Astrocyte (in vitro differentiated cells and primary cell): ENCODE results near the gene PHOSPHO1. TPM values are rescaled to one million over a fixed set of nuclear protein-coding genes. Genes with fewer than 3 reads are reported as not detected.

ENCODE experiments used
- DNase-seq: peaks from one replicate; pipeline ENCODE4 v3.0.0-alpha.2; 2010; ENCODE audit warnings: low read depth
- FAIRE-seq: peaks from 2 replicates; lab custom pipeline; 2011; peaks lifted over from hg19 to GRCh38; lab: Jason Lieb, UNC
- H2AFZ ChIP-seq: 2 replicates; pipeline ENCODE4 v1.6.0; 2012; ENCODE audit warnings: low read depth, low read length, inconsistent platforms
- H3K27ac ChIP-seq: 2 replicates; pipeline ENCODE4 v1.5.1; 2011; ENCODE audit warnings: low read depth, low read length, inconsistent platforms
- H3K27me3 ChIP-seq: 2 replicates; pipeline ENCODE4 v1.6.0; 2011; ENCODE audit warnings: low read length, inconsistent platforms; ENCODE audit not compliant: insufficient read depth
- H3K36me3 ChIP-seq: 2 replicates; pipeline ENCODE4 v1.5.1; 2011; ENCODE audit warnings: low read length, inconsistent platforms; ENCODE audit not compliant: insufficient read depth
- H3K4me1 ChIP-seq: 2 replicates; pipeline ENCODE4 v1.5.1; 2011; ENCODE audit warnings: low read length, inconsistent platforms; ENCODE audit not compliant: insufficient read depth
- H3K4me2 ChIP-seq: 2 replicates; pipeline ENCODE4 v1.6.0; 2012; ENCODE audit warnings: low read length, inconsistent platforms
- H3K4me3 ChIP-seq: 2 replicates; pipeline ENCODE4 v1.5.1; 2011; ENCODE audit warnings: low read depth, mild to moderate bottlenecking, low read length, inconsistent platforms; ENCODE audit not compliant: insufficient read depth
- H3K79me2 ChIP-seq: 2 replicates; pipeline ENCODE4 v1.6.0; 2012; ENCODE audit warnings: mild to moderate bottlenecking, low read length, inconsistent platforms; ENCODE audit not compliant: insufficient read depth
- H3K9ac ChIP-seq: 2 replicates; pipeline ENCODE4 v1.6.0; 2012; ENCODE audit warnings: mild to moderate bottlenecking, low read length, inconsistent platforms
- H3K9me3 ChIP-seq: 2 replicates; pipeline ENCODE4 v1.5.1; 2012; ENCODE audit warnings: low read depth, mild to moderate bottlenecking, low read length, inconsistent platforms; ENCODE audit not compliant: insufficient read depth
- H4K20me1 ChIP-seq: 2 replicates; pipeline ENCODE4 v1.6.0; 2012; ENCODE audit warnings: low read length, inconsistent platforms; ENCODE audit not compliant: insufficient read depth
- H3K27ac Mint-ChIP-seq: one replicate; pipeline ENCODE4 v1.8.0; 2021; ENCODE audit warnings: mild to moderate bottlenecking, mixed read lengths; ENCODE audit not compliant: unreplicated experiment
- H3K27me3 Mint-ChIP-seq: one replicate; pipeline ENCODE4 v1.8.0; 2021; ENCODE audit warnings: low read depth, mixed read lengths; ENCODE audit not compliant: unreplicated experiment
- H3K36me3 Mint-ChIP-seq: one replicate; pipeline ENCODE4 v1.8.0; 2021; ENCODE audit warnings: low read depth, mixed read lengths; ENCODE audit not compliant: unreplicated experiment
- H3K4me1 Mint-ChIP-seq: one replicate; pipeline ENCODE4 v1.8.0; 2021; ENCODE audit warnings: low read depth, mixed read lengths; ENCODE audit not compliant: unreplicated experiment
- H3K4me3 Mint-ChIP-seq: one replicate; pipeline ENCODE4 v1.8.0; 2021; ENCODE audit warnings: mild to moderate bottlenecking, moderate library complexity, mixed read lengths; ENCODE audit not compliant: unreplicated experiment
- H3K9me3 Mint-ChIP-seq: one replicate; pipeline ENCODE4 v1.8.0; 2021; ENCODE audit warnings: mild to moderate bottlenecking, mixed read lengths; ENCODE audit not compliant: unreplicated experiment
- CTCF ChIP-seq: IDR thresholded peaks from 2 replicates; pipeline ENCODE4 v1.5.1; 2011; ENCODE audit warnings: low read depth, mild to moderate bottlenecking, inconsistent platforms, low read length, moderate library complexity; ENCODE audit not compliant: insufficient read depth
- EZH2 ChIP-seq: IDR thresholded peaks from 2 replicates; pipeline ENCODE4 v1.6.1; 2012; ENCODE audit warnings: mild to moderate bottlenecking, low read length, inconsistent platforms; ENCODE audit not compliant: insufficient read depth
- total RNA-seq: library from RNA; stranded (reverse); gene quantifications from 2 replicates; pipeline ENCODE4 v1.2.1, GENCODE V29; 2021

The PHOSPHO1 gene
- total RNA-seq, 1 donor from 2014 or later, result 0.95 TPM

GRCh38 chr17:49252148-49252695, 21.6 kb upstream of the PHOSPHO1 start:
- DNase-seq, result no peak
- Mint-ChIP-seq H3K27me3 (peaks cover 22% of the 10 kb centered on the region), H3K36me3 (no peaks in the 10 kb centered on the region), H3K4me1 (no peaks in the 10 kb centered on the region), H3K9me3 (no peaks in the 10 kb centered on the region), H3K4me3 (no peak overlapping the region), H3K27ac (no peak overlapping the region)
- no peak for FAIRE-seq
- Histone ChIP-seq H3K36me3 (no peaks in the 10 kb centered on the region), H3K4me2 (no peak overlapping the region), H3K9me3 (no peaks in the 10 kb centered on the region), H3K79me2 (no peaks in the 10 kb centered on the region), H3K27me3 (no peaks in the 10 kb centered on the region), H3K9ac (no peak overlapping the region), H3K4me1 (no peaks in the 10 kb centered on the region), H3K4me3 (no peak overlapping the region), H2AFZ (no peak overlapping the region), H3K27ac (no peak overlapping the region), H4K20me1 (no peaks in the 10 kb centered on the region)
- no peak for TF ChIP-seq CTCF
- no peak for TF ChIP-seq EZH2

GRCh38 chr17:49249890-49250522, 19.4 kb upstream of the PHOSPHO1 start:
- Mint-ChIP-seq H3K4me3 (no peak overlapping the region), H3K27ac (no peak overlapping the region), H3K36me3 (no peaks in the 10 kb centered on the region), H3K9me3 (no peaks in the 10 kb centered on the region), H3K4me1 (no peaks in the 10 kb centered on the region), H3K27me3 (peaks cover 22% of the 10 kb centered on the region)
- no peaks in the 10 kb centered on the region for H3K27me3 ChIP-seq
- H3K4me3 ChIP-seq, result no peak overlapping the region
- H2AFZ ChIP-seq, result no peak overlapping the region
- FAIRE-seq, result no peak
- H3K79me2 ChIP-seq, result no peaks in the 10 kb centered on the region
- no peak for DNase-seq
- H3K4me2 ChIP-seq, result no peak overlapping the region
- no peaks in the 10 kb centered on the region for H3K4me1 ChIP-seq
- TF ChIP-seq CTCF, result no peak
- no peak for TF ChIP-seq EZH2
- H3K9me3 ChIP-seq, result no peaks in the 10 kb centered on the region
- no peaks in the 10 kb centered on the region for H4K20me1 ChIP-seq
- no peak overlapping the region for H3K27ac ChIP-seq
- H3K36me3 ChIP-seq, result no peaks in the 10 kb centered on the region
- no peak overlapping the region for H3K9ac ChIP-seq

- Mint-ChIP-seq H3K36me3 (no peaks in the 10 kb centered on the region), H3K27me3 (peaks cover 22% of the 10 kb centered on the region), H3K4me3 (no peak overlapping the region), H3K9me3 (no peaks in the 10 kb centered on the region), H3K4me1 (no peaks in the 10 kb centered on the region), H3K27ac (no peak overlapping the region)
- H3K27me3 ChIP-seq, result no peaks in the 10 kb centered on the region
- peak overlapping the region; percentile 9 for H2AFZ ChIP-seq
- no peak for DNase-seq
- H3K36me3 ChIP-seq, result no peaks in the 10 kb centered on the region
- no peak overlapping the region for H3K4me3 ChIP-seq
- no peaks in the 10 kb centered on the region for H4K20me1 ChIP-seq
- no peak overlapping the region for H3K27ac ChIP-seq
- TF ChIP-seq CTCF (no peak), EZH2 (no peak)
- H3K9me3 ChIP-seq, result no peaks in the 10 kb centered on the region
- FAIRE-seq, result no peak
- no peak overlapping the region for H3K9ac ChIP-seq
- H3K4me1 ChIP-seq, result no peaks in the 10 kb centered on the region
- H3K4me2 ChIP-seq, result no peak overlapping the region
- no peaks in the 10 kb centered on the region for H3K79me2 ChIP-seq
Measured at GRCh38 chr17:49249292-49249794, 18.8 kb upstream of the PHOSPHO1 start.
